ENCODE results near the gene ALPP.
"Not testable (repeated sequence)": the region's sequence is repeated elsewhere in the genome, so short reads cannot be mapped to it uniquely, and the experiment has no call there.

Gene ALPP

DNA sequence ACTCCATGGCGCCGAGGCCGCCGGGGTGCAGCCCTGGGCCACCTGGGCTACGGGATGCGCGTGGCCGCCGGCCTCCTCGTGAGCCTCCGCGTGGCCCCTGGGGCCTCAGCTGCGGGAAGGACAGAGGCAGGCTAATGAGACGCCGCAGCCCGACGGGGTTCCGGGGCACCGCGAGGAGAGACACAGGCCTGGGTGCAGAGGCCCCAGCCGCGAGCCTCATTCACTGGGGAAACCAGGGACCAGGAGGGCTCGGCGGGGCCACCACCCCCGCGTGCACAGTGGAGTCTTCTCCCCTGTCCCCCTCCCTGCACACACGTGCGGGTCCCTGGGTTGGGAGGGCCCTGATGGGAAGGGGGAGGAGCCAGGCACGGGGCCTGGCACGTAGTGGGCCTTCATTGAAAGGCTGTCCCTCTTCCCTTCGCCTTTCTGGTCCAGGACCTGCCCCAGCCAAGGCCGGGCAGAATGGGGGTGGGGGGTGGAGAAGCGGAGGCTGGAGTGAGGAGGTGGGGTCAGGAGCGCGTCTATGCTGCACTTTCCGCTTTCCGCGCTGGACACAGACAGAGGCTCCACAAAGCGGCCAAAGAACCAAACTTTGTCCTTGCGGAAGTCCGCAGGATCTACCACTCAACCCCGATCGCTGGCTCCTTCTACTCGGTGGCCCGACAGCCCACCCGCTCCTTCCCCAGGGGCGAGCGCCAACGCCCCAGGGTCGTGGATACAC, 9.1 kb downstream of the ALPP start:
- Histone ChIP-seq H3K27me3 (ENCODE audit: insufficient read depth, insufficient read length) (no peaks in the 10 kb centered on the region), H3K4me3 (ENCODE audit: insufficient read length, low read depth) (no peak overlapping the region), H3K9me3 (ENCODE audit: insufficient read depth, low read length) (no peaks in the 10 kb centered on the region), H3K9ac (ENCODE audit: insufficient read length, low read depth) (no peak overlapping the region), H3K36me3 (ENCODE audit: insufficient read depth, insufficient read length, low read length) (peaks cover 8% of the 10 kb centered on the region), H3K4me1 (ENCODE audit: insufficient read depth, insufficient read length) (peaks cover 9% of the 10 kb centered on the region)
- DNase-seq (ENCODE audit: low read depth, low spot score) = no peak
- no peak for TF ChIP-seq YY1 (IDR thresholded peaks at IDR 0.05; ENCODE audit: insufficient read depth, insufficient read length)
- no peak for TF ChIP-seq SUZ12 (IDR thresholded peaks at IDR 0.05; ENCODE audit: extremely low read depth, insufficient read depth, insufficient read length)
- TF ChIP-seq ZNF274 (IDR thresholded peaks at IDR 0.05; ENCODE audit: low read depth, low read length) = no peak

- peaks cover 8% of the 10 kb centered on the region for H3K36me3 ChIP-seq (ENCODE audit: insufficient read depth, insufficient read length, low read length)
- H3K4me1 ChIP-seq (ENCODE audit: insufficient read depth, insufficient read length) = peaks cover 9% of the 10 kb centered on the region
- H3K27me3 ChIP-seq (ENCODE audit: insufficient read depth, insufficient read length) = no peaks in the 10 kb centered on the region
- no peak overlapping the region for H3K9ac ChIP-seq (ENCODE audit: insufficient read length, low read depth)
- DNase-seq (ENCODE audit: low read depth, low spot score) = no peak
- H3K4me3 ChIP-seq (ENCODE audit: insufficient read length, low read depth) = no peak overlapping the region
- no peaks in the 10 kb centered on the region for H3K9me3 ChIP-seq (ENCODE audit: insufficient read depth, low read length)
- TF ChIP-seq YY1 (IDR thresholded peaks at IDR 0.05; ENCODE audit: insufficient read depth, insufficient read length) (no peak), ZNF274 (IDR thresholded peaks at IDR 0.05; ENCODE audit: low read depth, low read length) (no peak)
These were observed 9.9 kb downstream of the ALPP start for GRCh38 chr2:232388324-232388891.

DNA sequence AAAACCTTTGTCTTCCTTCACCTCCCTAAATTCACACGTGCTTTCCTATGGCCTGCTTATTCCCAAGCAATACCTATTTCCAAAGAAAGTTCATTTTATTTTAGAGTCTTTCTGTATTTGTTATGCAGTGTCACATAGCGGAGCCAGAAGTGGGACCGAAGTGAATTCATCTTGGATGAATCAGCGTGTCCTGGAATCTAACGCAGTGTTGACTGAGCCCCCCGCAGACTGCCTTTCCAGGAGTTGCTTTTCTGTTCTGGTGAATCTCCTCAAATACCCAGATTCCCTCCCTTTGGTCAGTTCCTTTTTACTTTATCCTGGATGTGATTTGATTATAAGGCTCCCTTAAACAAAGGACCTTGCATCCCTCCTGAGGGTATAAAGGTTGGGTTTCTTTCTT, 10.8 kb downstream of the ALPP start:
- H3K27me3 ChIP-seq (ENCODE audit: insufficient read depth, insufficient read length) = no peaks in the 10 kb centered on the region
- TF ChIP-seq YY1 (IDR thresholded peaks at IDR 0.05; ENCODE audit: insufficient read depth, insufficient read length) (no peak), SUZ12 (IDR thresholded peaks at IDR 0.05; ENCODE audit: extremely low read depth, insufficient read depth, insufficient read length) (no peak), ZNF274 (IDR thresholded peaks at IDR 0.05; ENCODE audit: low read depth, low read length) (no peak)
- no peak overlapping the region for H3K9ac ChIP-seq (ENCODE audit: insufficient read length, low read depth)
- H3K36me3 ChIP-seq (ENCODE audit: insufficient read depth, insufficient read length, low read length) = peaks cover 8% of the 10 kb centered on the region
- peaks cover 9% of the 10 kb centered on the region for H3K4me1 ChIP-seq (ENCODE audit: insufficient read depth, insufficient read length)
- DNase-seq (ENCODE audit: low read depth, low spot score) = no peak
- no peak overlapping the region for H3K4me3 ChIP-seq (ENCODE audit: insufficient read length, low read depth)
- no peaks in the 10 kb centered on the region for H3K9me3 ChIP-seq (ENCODE audit: insufficient read depth, low read length)

DNA sequence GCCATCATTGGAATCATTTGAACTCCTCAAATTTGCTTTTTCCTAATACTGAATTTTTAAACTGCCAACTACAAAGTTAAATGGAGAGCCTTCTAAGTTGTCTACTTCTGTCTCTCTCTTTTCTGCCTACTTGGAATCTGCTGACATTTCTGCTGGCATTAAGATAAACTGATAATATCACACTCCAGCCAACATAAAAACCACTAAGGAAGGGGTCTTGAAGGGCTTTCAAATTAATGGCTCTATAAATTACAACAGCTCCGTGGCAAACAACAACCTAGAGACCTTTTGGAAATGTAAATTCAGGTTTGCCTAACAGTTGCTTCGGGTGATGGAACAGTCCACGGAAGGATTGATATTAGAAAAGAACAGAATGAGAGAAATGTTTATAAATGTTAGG, 12.1 kb downstream of the ALPP start:
- Histone ChIP-seq H3K27me3 (ENCODE audit: insufficient read depth, insufficient read length) (no peaks in the 10 kb centered on the region), H3K4me1 (ENCODE audit: insufficient read depth, insufficient read length) (peaks cover 9% of the 10 kb centered on the region), H3K36me3 (ENCODE audit: insufficient read depth, insufficient read length, low read length) (peaks cover 8% of the 10 kb centered on the region), H3K9me3 (ENCODE audit: insufficient read depth, low read length) (no peaks in the 10 kb centered on the region), H3K9ac (ENCODE audit: insufficient read length, low read depth) (no peak overlapping the region), H3K4me3 (ENCODE audit: insufficient read length, low read depth) (no peak overlapping the region)
- TF ChIP-seq ZNF274 (IDR thresholded peaks at IDR 0.05; ENCODE audit: low read depth, low read length) (no peak), YY1 (IDR thresholded peaks at IDR 0.05; ENCODE audit: insufficient read depth, insufficient read length) (no peak), SUZ12 (IDR thresholded peaks at IDR 0.05; ENCODE audit: extremely low read depth, insufficient read depth, insufficient read length) (no peak)
- DNase-seq (ENCODE audit: low read depth, low spot score) = no peak

DNA sequence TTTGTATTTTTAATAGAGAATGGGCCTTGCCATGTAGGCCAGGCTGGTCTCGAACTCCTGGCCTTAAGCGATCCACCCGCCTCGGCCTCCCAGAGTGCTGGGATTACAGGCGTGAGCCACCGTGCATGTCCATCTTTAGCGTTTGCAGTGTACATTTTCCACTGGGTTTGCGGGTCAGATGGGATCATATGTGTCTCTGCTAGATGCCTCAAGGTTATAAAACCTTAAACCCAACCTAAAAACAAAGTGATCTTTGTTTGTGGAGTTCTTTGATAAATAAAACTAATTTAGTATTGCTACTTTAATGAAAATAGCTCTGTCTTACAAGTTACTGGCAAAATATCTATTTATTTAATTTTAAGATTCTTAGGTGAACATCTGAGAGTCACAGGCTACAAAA, 15.0 kb downstream of the ALPP start:
- H3K36me3 ChIP-seq (ENCODE audit: insufficient read depth, insufficient read length, low read length) = no peaks in the 10 kb centered on the region
- no peak overlapping the region for H3K4me3 ChIP-seq (ENCODE audit: insufficient read length, low read depth)
- no peak for DNase-seq (ENCODE audit: low read depth, low spot score)
- H3K4me1 ChIP-seq (ENCODE audit: insufficient read depth, insufficient read length) = peaks cover 5% of the 10 kb centered on the region
- no peaks in the 10 kb centered on the region for H3K27me3 ChIP-seq (ENCODE audit: insufficient read depth, insufficient read length)
- TF ChIP-seq ZNF274 (IDR thresholded peaks at IDR 0.05; ENCODE audit: low read depth, low read length) = no peak
- H3K9ac ChIP-seq (ENCODE audit: insufficient read length, low read depth) = no peak overlapping the region
- no peaks in the 10 kb centered on the region for H3K9me3 ChIP-seq (ENCODE audit: insufficient read depth, low read length)

- not testable (repeated sequence) for H3K4me3 ChIP-seq (ENCODE audit: insufficient read length, low read depth); H3K27me3 ChIP-seq (ENCODE audit: insufficient read depth, insufficient read length); H3K36me3 ChIP-seq (ENCODE audit: insufficient read depth, insufficient read length, low read length); H3K9ac ChIP-seq (ENCODE audit: insufficient read length, low read depth); H3K9me3 ChIP-seq (ENCODE audit: insufficient read depth, low read length); H3K4me1 ChIP-seq (ENCODE audit: insufficient read depth, insufficient read length); DNase-seq (ENCODE audit: low read depth, low spot score)
These were observed 15.9 kb downstream of the ALPP start for GRCh38 chr2:232394431-232394830.

DNA sequence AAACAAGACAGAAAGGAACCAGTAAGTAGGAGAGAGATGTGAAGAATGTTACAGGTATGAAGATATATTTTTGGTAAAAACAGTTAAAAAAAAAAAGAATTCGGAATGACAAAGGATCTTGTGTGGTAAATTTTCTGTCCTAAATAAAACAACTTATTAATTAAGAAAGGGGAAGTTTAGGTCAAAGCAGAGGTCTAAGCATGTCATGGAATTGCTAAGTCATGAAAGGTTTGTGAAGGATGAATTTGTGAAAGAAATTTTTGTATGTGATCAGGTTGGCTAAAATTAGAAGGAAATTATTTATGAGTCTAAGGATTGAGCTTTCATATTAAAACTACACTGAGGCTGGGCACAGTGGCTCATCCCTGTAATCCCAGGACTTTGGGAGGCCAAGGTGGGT, 17.0 kb downstream of the ALPP start:
- no peak for DNase-seq (ENCODE audit: low read depth, low spot score)
- Histone ChIP-seq H3K27me3 (ENCODE audit: insufficient read depth, insufficient read length) (no peaks in the 10 kb centered on the region), H3K4me3 (ENCODE audit: insufficient read length, low read depth) (no peak overlapping the region), H3K9ac (ENCODE audit: insufficient read length, low read depth) (no peak overlapping the region), H3K36me3 (ENCODE audit: insufficient read depth, insufficient read length, low read length) (no peaks in the 10 kb centered on the region), H3K9me3 (ENCODE audit: insufficient read depth, low read length) (no peaks in the 10 kb centered on the region), H3K4me1 (ENCODE audit: insufficient read depth, insufficient read length) (no peaks in the 10 kb centered on the region)
- no peak for TF ChIP-seq SUZ12 (IDR thresholded peaks at IDR 0.05; ENCODE audit: extremely low read depth, insufficient read depth, insufficient read length)
- TF ChIP-seq YY1 (IDR thresholded peaks at IDR 0.05; ENCODE audit: insufficient read depth, insufficient read length) = no peak
- no peak for TF ChIP-seq ZNF274 (IDR thresholded peaks at IDR 0.05; ENCODE audit: low read depth, low read length)

Data from NT2/D1 (cell line).